Measurements from ENCODE around the gene SLC23A2.
"Not testable (repeated sequence)": the region's sequence is repeated elsewhere in the genome, so short reads cannot be mapped to it uniquely, and the experiment has no call there.

Gene SLC23A2

GRCh38 chr20:5005326-5005725 lies 4.0 kb upstream of the SLC23A2 start:
- FAIRE-seq: no peak

DNA sequence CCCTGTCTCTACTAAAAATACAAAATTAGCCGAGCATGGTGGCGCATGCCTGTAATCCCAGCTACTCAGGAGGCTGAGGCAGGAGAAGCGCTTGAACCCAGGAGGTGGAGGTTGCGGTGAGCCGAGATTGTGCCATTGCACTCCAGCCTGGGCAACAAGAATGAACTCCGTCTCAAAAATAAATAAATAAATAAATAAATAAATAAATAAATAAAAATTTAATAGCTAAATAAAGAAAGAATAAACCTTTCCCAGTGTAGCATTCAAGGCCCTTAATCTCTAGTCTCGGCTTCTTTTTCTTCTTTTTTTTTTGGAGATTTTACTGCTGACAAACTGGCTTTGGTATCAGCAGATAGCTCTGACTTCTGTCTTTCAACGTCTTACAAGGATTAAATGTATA lies 3.5 kb upstream of the SLC23A2 start:
- FAIRE-seq: not testable (repeated sequence)

- FAIRE-seq: no peak
Observed at GRCh38 chr20:5003626-5004025, 2.3 kb upstream of the SLC23A2 start.

GRCh38 chr20:5002077-5002413 lies 735 bp upstream of the SLC23A2 start:
- no peak for FAIRE-seq

DNA sequence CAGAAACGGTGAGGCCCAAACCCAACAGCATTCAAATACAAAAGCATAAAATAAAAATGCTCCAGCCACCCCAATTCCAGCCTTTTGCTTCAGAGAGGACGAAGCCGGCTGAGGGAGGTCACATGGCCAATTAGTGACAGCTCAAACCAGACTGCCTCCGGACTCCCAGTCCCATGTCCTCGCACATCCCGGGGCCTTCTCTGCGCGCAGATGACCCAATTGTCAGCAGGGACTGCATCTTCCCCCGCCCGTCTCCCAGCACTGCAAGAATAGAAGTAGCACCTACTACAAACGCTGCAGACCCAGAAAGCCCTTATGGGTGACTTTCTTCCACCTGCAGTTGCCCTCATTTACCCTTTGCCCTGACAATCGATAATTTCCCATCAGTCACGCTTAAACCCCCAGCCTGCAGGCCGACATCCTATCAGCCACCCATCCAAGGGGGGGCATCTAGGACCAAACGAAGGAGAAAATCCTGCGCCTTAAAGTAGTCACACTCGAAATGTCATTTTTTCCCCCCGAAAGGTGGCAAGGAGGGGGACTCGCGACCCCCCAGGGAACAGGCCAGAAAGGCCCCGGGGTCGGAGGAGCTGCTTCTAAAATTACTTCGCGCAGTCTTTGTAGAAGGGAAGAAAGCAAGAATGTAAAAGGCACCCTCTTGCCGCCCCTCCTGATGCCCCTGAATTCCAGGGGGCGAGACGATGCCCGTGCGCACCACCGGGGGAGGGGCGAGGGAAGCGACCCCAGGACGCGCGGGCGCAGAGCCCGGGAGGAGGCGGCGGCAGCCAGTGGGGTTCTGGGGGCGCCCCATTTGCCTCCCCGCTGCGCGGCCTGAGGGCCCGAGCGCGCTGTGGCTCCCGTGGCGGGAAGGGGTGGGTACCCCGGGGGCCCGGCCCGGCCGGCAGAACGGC lies 792 bp downstream of the SLC23A2 start:
- FAIRE-seq: no peak

- FAIRE-seq: no peak
Observed at GRCh38 chr20:4999788-5000187, 1.5 kb downstream of the SLC23A2 start.

DNA sequence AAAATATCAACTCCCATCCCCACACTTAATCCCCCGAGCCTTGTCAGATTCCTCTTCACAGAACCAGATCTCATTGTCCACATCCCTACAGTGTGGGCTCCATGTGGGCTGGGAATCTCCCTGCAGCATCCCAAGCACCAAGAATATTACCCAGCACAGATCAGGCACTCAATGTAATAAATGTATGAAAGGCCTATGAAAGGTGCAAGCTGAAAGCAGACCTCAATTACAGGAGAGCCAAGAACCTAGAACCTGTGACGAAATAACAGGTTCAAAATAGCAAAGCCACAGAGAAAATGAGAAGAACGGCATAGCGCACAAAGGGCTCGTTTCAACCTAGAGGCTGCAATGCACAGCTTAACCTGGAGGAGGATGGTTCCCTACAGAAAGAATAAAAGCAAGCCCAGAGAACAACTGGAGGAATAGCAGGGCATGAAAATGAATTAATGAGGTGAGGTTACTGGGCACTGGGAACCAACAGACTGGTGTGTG lies 3.1 kb downstream of the SLC23A2 start:
- no peak for FAIRE-seq

GRCh38 chr20:4997222-4997621 lies 4.1 kb downstream of the SLC23A2 start:
- no peak for FAIRE-seq

GRCh38 chr20:4989570-4989969 lies 11.7 kb downstream of the SLC23A2 start:
- FAIRE-seq: no peak

DNA sequence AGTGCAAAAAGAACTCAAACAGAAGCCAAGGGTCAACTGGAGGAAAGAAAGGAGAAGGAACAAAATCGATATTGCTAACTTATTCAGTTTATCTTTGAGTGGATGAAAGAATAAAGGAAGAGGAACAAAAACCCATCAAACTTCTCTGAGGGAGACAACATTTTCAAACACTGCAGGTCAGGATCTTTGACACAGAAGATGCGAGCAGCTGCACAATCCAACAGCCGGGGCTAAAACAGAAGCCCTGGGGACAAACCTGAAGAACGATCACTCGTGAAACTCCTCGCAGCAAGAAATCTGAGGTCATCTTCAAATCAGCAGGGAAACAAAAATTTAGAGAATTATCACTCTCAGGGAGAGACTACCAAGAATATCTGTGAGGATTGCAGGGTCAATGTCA lies 14.2 kb downstream of the SLC23A2 start:
- FAIRE-seq: no peak

DNA sequence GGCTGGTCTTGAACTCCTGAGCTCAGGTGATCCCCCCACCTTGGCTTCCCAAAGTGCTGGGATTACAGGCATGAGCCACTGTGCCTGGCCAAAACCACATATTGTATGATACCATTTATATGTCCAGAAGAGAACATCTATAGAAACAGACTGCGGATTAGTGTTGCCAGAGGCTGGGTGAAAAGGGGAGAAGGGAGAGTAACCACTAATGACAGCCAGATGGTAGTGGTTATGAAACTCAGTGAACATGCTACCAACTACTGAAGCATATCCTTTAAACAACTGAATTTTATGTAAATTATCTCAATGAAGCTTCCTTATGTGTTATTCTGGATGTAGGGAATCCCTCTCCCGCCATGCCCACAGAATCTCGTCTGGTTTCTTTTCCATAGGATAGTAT lies 15.7 kb downstream of the SLC23A2 start:
- FAIRE-seq: no peak

- no peak for FAIRE-seq
Observed at GRCh38 chr20:4982281-4982680, 19.0 kb downstream of the SLC23A2 start.

DNA sequence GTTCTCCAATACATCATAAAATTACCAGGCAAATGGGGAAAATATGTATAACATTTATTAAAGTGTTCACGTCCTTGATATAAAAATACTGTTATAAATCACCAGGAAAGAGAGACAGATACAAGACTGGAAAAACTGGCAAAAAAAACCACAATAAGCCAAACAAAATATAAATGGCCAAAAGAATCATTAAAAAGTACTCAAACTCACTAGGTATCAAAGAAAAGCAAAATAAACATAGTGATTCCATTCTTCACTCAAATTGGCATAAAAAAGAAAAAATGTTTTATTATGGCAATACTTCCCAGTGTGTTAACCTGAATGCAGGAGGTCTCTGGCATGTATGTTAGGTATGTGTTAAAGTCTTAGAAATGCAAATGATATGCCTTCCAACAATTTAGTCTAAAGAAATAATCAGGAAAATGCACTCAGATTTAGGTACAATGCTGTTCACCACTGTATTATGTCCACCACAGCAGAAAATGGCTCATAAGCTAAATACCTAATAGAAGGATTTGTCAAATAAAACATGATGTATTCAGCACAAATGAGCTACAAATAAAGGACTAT lies 21.4 kb downstream of the SLC23A2 start:
- no peak for FAIRE-seq

DNA sequence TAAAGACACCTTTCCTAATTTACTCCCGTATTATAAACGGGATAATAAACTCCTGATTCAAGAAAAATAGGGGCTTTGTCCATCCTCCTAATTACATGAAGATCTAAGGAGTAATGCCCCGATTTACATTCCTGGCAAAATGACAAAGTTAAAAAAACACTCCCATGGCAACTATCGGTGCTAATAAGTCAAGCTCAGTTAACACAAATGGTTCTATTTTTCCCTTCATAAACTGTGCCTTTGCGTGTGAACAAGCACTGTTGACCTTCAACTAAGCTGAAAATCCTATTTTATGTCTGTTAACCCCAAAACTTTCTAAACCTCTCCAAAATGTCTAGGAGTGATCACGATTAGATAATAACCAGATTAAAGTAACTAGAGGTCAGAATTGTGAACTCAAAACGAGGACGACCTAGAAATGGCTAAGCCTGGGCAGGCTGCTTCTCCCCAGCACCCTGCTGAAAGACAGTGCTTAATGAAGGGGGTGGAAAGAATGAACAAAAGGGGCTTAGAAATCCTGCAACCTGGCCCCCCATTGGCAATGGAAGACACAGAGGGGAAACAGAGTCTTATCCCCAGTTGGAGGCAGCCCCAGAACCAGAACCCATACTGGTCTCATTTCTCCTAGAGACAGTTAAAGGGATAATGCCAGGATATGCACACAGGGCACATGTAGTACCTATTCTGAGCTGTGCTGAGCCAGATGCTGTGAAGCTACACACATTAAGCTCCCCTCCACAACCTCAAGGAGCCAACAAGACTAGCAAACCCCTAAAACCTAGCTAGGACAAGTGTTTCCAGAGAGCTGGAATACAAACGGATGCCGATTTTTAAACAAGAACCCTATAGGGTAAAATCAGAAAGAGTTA lies 23.0 kb downstream of the SLC23A2 start:
- FAIRE-seq: no peak

DNA sequence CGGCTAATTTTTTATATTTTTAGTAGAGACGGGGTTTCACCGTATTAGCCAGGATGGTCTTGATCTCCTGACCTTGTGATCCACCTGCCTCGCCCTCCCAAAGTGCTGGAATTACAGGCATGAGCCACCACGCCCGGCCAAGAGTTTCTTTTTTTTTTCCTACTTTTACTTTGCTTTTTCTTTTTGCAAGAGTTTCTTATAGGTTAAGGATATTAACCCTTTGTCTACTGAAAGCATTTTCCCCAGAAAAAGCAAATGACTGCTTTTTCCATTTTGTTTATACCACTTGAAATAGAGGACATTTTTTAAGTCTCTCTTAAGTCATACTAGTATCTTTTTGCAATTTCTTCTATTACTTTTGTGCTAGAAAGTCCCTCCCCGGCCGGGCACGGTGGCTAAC lies 25.3 kb downstream of the SLC23A2 start:
- FAIRE-seq: not testable (repeated sequence)

- FAIRE-seq: no peak
Observed at GRCh38 chr20:4973330-4974097, 27.8 kb downstream of the SLC23A2 start.

DNA sequence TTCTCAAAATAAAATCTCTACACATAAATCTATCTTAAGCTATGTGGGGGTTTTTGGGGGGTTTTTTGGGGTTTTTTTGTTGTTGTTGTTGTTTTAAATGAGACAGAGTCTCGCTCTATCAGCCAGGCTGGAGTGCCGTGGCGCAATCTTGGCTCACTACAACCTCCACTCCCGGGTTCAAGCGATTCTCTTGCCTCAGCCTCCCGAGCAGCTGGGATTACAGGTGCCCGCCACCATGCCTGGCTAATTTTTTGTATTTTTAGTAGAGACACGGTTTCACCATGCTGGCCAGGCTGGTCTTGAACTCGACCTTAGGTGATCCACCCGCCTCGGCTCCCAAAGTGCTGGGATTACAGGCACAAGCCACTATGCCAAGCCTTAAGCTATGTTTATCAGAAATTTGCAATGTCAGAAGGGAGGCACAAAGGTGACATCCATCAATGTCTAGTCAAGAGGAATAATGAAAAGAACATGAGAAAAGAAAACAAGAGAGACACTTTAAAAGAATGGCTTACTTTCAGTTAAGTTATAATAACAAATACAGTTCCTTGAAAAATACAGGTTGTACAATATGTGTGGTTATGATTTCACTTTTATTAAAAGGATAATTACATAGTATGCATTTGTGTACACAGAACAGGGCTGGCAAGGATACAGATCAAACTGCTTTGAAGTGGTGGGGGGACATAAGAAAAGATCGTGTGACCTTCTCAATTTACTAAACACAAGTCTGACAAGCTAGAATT lies 28.6 kb downstream of the SLC23A2 start:
- FAIRE-seq: no peak

DNA sequence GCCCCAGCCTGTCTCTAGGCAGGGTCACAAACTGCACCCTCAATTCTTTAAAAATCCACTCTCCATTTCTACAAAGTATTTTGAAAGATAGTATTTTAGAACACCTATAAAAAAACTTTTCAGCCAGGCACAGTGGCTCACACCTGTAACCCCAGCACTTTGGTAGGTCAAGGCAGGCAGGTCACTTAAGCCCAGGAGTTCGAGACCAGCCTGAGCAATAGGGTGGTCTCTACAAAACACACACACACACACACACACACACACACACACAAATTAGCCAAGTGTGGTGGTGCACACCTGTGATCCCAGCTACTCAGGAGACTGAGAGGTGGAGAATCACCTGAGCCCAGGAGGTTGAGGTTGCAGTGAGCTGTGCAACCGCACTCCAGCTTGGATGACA lies 30.2 kb downstream of the SLC23A2 start:
- no peak for FAIRE-seq

DNA sequence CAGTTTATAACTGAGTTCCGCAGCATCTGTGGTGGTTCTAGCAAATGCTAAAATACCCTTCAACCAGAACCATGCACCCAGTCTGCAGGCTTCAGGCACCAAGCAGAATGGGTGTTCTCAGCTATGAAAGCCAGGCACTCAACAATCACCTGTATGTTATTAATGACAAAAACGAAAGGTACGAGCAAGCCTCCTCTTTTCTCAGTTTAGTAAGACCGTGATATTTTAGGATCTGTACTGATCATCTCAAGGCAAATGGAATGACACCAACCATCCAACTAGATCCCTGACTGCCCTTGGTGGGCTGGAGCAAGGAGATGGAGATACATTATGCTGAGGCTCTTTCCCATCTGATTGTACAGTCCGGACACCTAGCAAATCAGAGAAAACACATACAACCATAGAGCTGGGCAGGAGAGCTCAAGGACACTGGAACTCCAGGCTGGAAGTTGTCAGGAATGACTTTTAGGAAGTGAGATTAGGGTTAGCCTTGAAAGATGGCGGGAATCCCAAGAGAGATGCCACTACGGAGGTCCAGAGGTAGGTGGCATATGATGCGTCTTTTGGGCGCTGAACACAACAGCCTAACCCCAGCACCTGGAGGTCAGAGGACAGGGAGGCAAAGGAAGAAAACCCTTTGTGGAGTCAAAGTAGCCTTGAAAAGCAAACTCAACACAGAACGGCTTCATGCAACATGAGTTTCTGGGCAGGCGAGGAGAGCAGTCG lies 33.4 kb downstream of the SLC23A2 start:
- no peak for FAIRE-seq

DNA sequence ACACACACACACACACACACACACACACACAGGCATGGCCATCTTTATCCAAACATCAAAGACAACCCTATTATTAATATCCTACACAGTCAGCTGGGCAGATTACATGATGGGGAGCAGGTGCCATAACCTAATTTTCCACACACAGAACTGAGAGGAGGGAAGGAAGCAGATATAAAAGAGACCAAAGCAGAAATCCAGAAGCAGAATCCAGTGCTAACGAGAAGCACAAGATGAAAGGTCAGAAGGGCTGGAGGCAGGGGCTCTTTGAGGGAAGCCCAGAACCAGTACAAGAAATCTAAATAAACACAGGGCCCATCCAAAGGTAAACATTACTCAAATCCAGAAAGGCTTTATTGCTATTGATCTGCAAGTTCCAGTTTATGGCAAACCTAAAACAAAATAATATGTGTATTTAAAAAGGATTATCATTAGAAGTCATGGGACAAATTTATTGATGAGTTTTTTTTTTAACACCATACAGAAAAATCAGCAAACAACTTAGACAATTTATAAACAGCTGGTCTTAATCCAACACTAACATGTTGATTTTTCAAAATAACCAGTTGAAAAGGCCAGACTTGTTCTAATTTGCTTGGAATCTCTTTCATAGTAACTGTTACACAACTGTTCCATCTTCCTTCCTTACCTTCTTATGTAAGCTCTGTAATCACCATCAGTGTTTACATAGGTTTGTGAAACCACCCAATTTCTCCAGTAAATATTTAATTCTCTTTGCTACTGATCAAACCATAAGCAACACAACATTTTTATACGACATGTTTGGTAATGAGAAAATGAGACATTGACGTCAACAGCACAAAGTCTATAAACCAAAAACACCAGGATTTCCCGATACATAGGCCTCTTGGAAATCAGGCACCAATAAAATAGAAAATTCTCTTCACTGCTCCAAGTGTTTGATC lies 34.2 kb downstream of the SLC23A2 start:
- FAIRE-seq: no peak

All from G401.6 (cell line).